Bronchial epithelial cell (primary cell): Measurements from ENCODE around the gene FAM131C. TPM values are rescaled to one million over a fixed set of nuclear protein-coding genes. Genes with fewer than 3 reads are reported as not detected.

ENCODE experiments used
- DNase-seq: peaks from one replicate; pipeline ENCODE4 v3.0.0-alpha.2; 2010; ENCODE audit warnings: low read depth
- FAIRE-seq: peaks from 2 replicates; lab custom pipeline; 2011; peaks lifted over from hg19 to GRCh38; lab: Jason Lieb, UNC
- H3K27me3 ChIP-seq: 2 replicates; pipeline ENCODE4 v1.5.1; 2011; ENCODE audit warnings: low read length; ENCODE audit not compliant: control insufficient read depth, insufficient read depth
- H3K36me3 ChIP-seq: 2 replicates; pipeline ENCODE4 v1.5.1; 2011; ENCODE audit warnings: low read length; ENCODE audit not compliant: control insufficient read depth, insufficient read depth
- H3K4me3 ChIP-seq: 2 replicates; pipeline ENCODE4 v1.5.1; 2011; ENCODE audit warnings: mild to moderate bottlenecking, low read depth, low read length, control low read depth
- total RNA-seq: library from RNA; depleted of rRNA; stranded (reverse); fragments of >200 nt; gene quantifications from 2 replicates; pipeline ENCODE4 v1.2.1, GENCODE V29; 2014
- TF ChIP-seq, protein P1 (sequence below): IDR thresholded peaks from 2 replicates; pipeline ENCODE4 v1.5.1; 2011; ENCODE audit warnings: mild to moderate bottlenecking, moderate library complexity, low read length, control low read depth, inconsistent platforms; ENCODE audit not compliant: insufficient read depth, severe bottlenecking

The FAM131C gene
- total RNA-seq, 1 donor from 2014 or later: 0.53 TPM

DNA sequence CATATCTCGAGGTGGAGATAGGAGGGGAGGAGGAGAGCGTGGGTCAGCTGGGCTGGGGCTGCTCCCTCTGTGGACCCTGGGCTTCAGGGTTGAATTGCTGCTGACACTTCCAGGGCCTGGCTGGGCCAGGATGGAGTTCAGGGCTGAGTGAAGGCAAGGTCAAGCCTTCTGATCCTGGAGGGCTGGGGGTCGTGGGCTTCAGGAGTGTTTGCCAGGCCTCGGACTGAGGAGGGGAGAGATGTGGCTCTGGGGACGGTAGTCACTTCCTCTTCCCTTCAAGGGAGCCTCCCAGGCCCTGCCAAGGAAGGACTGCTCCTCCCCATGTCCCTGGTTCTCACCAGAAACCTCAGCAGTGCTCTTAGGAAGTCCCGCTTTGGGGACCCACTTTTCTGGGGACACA is 12.1 kb upstream of the FAM131C start:
- no peak for FAIRE-seq
- H3K27me3 ChIP-seq: no peaks in the 10 kb centered on the region
- H3K36me3 ChIP-seq: no peaks in the 10 kb centered on the region
- H3K4me3 ChIP-seq: no peak overlapping the region
- DNase-seq: no peak
- TF ChIP-seq, protein P1, sequence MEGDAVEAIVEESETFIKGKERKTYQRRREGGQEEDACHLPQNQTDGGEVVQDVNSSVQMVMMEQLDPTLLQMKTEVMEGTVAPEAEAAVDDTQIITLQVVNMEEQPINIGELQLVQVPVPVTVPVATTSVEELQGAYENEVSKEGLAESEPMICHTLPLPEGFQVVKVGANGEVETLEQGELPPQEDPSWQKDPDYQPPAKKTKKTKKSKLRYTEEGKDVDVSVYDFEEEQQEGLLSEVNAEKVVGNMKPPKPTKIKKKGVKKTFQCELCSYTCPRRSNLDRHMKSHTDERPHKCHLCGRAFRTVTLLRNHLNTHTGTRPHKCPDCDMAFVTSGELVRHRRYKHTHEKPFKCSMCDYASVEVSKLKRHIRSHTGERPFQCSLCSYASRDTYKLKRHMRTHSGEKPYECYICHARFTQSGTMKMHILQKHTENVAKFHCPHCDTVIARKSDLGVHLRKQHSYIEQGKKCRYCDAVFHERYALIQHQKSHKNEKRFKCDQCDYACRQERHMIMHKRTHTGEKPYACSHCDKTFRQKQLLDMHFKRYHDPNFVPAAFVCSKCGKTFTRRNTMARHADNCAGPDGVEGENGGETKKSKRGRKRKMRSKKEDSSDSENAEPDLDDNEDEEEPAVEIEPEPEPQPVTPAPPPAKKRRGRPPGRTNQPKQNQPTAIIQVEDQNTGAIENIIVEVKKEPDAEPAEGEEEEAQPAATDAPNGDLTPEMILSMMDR: no peak

DNA sequence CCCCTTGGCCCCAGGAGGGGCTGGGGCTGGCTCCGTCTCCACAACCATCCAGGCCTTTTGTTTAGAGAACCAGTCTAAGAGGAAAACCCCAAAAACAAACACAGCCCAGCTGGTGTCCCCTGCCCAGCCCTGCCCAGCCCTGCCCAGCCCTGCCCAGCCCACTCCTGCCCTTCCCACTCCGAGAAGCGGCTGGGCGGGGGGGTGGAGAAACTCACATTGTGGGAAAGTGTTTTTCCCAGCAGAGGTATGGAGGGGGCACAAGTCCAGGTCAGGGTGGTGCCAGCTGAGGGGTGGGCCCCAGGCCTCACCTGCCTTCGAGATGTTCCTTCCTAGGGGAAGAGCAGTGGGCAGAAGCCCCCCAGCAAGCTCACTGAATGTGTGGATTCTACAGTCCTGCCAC is 10.0 kb upstream of the FAM131C start:
- FAIRE-seq (no peak), DNase-seq (no peak)
- TF ChIP-seq, protein P1: no peak
- Histone ChIP-seq H3K36me3 (no peaks in the 10 kb centered on the region), H3K4me3 (no peak overlapping the region), H3K27me3 (no peaks in the 10 kb centered on the region)

DNA sequence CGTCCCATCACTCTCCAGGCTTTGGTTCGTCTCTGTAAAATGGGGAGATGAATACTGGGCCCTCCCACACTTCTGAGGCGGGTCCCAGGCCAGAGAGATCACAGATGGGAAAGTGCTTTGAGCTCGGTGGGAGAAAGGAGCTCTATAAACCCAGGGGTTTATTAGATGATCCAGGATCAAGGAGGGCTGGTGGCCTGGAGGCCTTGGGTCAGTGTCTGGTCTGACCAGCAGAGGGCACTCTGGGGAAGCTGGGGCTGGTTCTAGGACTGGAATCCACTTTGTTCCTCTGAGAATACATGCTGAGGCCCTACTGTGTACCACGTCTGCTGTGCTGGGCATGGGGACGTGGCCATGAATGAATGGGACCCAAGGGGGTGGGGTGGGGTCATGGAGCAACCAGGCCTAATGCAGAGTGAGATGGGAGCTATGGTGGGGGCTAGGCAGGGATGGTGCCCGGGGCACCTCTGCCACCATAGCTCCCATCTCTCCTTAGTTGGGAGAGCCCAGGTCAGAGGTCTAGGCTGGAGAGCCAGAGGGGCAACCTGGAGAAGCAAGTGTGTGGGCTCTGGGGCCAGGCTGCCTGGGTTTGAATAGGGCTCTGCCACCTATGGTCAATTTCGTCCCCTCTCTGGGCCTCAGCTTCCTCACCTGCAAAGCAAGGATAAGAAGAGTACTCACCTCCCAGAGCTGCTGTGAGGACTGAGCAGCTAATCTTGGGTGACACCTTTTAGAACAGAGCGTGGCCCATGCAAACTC is 9.0 kb upstream of the FAM131C start:
- no peak overlapping the region for H3K4me3 ChIP-seq
- no peaks in the 10 kb centered on the region for H3K36me3 ChIP-seq
- H3K27me3 ChIP-seq: no peaks in the 10 kb centered on the region
- FAIRE-seq (peak; percentile 47), DNase-seq (peak; percentile 51)
- TF ChIP-seq, protein P1: peak; percentile 97

DNA sequence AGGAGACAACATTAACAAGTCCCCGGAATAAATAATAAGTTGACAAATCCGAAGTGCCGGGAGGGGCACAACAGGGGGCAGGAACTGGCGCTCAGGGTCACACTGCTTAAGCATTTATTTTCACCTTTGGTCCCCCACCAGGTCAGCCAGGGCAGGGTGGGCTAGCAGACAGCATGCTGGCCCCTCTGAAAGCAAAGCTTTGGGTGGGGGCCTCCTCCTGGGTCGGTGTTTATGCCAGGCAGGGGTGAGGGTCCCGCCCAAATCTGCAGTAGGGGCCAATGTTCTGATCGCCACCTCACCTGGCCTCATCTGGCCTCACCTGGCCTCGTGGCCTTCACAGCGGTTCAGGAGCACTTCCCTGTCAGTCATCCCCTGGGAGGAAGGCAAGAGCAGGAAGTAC is 8.2 kb upstream of the FAM131C start:
- DNase-seq: no peak
- no peak overlapping the region for H3K4me3 ChIP-seq
- TF ChIP-seq, protein P1: no peak
- H3K36me3 ChIP-seq: no peaks in the 10 kb centered on the region
- H3K27me3 ChIP-seq: no peaks in the 10 kb centered on the region
- no peak for FAIRE-seq

DNA sequence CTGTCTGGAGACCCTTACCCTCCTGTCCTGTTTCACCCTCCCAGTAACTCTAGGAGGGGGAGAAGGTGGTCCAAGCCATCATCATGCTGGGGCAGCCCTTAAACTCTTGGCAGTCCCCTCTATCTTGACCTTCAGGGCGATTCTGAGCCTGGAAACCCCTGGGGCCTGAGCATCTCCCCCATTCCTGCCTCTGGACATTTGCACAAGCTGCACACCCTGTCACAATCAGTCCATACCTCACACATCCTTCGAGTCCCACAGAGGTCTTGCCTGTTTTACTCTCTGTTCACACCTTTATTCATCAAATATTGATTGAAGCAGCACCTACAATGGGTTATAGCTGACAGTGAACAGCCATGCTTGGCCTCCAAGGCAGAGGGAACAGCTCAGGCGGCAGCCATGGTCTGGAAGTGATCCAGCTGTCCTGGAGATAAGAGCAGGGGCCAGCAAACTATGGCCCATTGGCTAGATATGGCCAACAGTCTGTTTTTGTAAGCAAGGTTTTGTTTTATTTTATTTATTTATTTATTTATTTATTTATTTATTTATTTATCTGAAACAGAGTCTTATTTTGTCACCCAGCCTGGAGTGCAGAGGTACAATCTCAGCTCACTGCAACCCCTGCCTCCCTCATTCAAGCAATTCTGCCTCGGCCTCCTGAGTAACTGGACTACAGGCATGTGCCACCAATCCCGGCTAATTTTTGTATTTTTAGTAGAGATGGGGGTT is 7.1 kb upstream of the FAM131C start:
- H3K4me3 ChIP-seq: no peak overlapping the region
- no peak for FAIRE-seq
- TF ChIP-seq, protein P1: no peak
- H3K36me3 ChIP-seq: no peaks in the 10 kb centered on the region
- DNase-seq: no peak
- H3K27me3 ChIP-seq: no peaks in the 10 kb centered on the region
